ENCODE results near the gene SIL1.

Gene SIL1

DNA sequence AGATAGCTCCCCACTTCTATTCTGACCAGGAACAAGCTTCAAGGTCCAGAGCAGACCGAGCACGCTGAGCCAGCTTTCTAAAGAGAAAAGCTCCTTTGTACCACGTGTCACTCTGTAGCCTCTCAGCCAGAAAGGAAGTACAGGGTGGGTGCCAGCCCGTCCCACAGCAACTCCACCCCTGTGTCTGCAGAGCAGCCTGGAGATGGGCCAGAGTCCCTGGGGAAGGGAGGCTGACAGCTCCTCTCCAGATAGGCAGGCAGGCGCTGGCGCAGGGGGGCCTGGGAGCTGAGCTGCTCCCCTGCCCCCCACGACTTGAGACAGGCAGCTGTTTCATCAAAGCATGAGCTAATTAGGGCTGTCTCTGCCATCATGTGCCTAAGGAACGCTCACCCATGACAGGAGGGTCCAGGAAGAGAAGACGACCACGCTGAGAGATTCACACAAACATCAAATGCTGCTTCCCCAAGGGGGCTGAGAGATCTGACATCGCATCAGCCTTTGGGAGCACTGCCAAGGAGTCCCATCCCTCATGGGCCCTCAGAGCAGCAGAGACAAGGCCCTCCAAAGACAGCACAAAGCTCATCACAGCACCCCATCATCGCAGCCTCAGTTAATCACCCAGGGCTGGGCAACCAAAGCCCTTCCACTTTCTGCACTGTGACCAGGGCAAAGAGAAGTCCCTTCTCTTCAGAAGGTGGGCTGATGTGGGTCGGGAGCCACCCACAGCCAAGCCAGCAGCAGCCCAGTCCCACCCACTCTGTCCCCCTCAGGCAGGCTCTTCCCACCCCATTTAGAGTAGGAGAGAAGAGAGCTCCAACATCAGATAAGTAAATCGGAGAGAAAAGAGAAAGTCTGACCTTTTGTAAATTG is 244.5 kb downstream of the SIL1 start:
- DNase-seq (ENCODE audit: low read depth): peak; percentile 70
- TF ChIP-seq, protein P1, sequence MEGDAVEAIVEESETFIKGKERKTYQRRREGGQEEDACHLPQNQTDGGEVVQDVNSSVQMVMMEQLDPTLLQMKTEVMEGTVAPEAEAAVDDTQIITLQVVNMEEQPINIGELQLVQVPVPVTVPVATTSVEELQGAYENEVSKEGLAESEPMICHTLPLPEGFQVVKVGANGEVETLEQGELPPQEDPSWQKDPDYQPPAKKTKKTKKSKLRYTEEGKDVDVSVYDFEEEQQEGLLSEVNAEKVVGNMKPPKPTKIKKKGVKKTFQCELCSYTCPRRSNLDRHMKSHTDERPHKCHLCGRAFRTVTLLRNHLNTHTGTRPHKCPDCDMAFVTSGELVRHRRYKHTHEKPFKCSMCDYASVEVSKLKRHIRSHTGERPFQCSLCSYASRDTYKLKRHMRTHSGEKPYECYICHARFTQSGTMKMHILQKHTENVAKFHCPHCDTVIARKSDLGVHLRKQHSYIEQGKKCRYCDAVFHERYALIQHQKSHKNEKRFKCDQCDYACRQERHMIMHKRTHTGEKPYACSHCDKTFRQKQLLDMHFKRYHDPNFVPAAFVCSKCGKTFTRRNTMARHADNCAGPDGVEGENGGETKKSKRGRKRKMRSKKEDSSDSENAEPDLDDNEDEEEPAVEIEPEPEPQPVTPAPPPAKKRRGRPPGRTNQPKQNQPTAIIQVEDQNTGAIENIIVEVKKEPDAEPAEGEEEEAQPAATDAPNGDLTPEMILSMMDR (conservative IDR thresholded peaks at IDR 0.05; ENCODE audit: low read depth, low read length): no peak
- no peak overlapping the region for H3K4me3 ChIP-seq (ENCODE audit: low read depth, low read length)

DNA sequence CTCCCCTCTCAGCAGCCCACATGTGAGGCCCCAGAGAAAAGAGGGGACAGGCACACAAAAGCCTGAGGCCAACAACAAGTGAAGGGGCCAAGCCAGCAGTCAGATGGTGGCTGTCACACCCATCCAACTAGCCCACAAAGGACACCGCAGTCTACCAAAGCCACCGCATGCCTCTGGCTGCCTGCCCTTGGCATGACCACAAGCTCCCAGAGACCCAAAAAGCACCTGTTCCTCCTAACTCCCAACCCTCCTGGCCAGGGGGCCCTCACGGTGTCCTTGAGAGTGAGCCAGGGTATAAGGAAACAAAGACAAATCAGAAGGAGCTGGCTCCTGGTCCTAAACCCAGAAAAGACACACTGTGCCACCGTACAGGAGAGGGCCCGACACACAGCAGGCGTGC is 245.2 kb downstream of the SIL1 start:
- no peak overlapping the region for H3K4me3 ChIP-seq (ENCODE audit: low read depth, low read length)
- DNase-seq (ENCODE audit: low read depth): no peak
- TF ChIP-seq, protein P1 (conservative IDR thresholded peaks at IDR 0.05; ENCODE audit: low read depth, low read length): no peak

DNA sequence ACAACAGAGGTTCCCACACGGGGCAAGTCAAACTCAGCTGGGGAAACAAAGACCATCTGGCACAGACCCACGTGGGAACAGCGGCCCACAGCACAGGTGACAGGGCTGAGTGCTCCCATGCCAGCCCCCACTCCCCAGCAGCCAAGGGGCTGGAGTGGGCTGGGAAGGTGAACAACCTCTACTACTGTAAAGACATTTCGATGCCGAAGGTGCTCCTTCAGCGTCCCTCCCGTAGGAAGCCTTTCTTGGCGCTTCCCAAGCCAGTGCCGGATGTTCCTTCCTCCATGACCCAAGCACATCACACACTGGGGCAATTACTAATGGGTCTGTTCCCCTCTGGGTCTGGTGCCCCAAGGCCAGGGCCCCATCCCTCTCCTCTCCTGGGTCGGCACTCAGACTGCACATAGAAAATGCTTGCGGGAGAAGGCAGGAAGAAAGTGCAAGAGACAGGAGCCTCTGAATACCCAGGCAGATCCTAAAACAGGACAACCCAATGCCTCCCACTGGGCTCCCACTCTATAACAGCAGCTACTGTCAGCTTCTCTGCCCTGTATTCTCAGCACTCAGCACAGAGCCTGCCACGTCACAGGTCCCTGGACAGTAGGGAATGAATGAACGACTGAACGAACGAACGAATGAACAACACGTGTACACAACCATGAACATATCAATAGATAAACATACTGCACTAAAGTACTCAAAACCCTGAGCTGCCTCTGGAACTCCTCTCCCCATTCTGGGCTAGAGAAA is 246.0 kb downstream of the SIL1 start:
- no peak for DNase-seq (ENCODE audit: low read depth)
- TF ChIP-seq, protein P1 (conservative IDR thresholded peaks at IDR 0.05; ENCODE audit: low read depth, low read length): no peak
- H3K4me3 ChIP-seq (ENCODE audit: low read depth, low read length): no peak overlapping the region

DNA sequence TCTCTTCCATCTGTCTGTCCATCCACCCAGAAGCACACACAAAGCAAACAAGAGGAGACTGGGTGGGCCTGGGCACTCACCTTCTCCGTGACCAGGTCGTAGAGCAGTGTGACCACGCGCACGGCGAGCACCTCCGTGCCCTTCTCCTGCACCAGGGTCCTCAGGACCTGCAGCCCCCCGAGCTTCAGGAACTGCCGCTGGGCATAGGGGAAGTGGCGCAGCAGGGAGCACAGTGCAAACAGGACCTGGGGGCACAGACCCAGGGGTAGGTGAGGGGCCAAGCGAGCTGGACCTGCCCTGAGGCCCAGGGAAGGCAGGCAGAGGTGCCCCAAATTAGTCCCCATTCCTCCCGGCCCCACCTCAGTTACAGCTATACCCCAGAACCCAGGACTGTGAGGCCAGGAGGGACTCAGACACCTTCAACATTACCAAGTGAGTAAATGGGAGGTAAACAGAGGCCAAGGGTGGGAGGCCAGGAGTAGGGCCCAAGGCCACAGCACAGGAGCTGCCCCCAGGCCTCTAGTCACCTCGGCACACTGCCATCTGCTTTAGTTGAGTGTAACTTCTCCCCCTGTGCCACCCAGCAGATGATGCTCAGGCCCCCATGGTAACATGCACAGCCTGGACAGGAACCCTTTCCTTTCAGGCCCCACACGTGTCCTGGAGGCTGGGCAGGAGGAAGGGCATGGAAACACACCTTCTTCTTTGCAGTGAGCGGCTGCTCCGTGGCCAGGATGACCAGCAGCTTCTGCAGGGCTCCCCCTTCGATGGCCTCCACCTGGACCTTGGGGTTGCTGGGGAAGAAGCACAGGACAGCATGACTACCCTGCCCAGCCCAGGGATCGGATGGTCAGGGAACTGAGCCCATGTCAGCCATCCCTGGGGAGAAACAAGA is 246.8 kb downstream of the SIL1 start:
- TF ChIP-seq, protein P1 (conservative IDR thresholded peaks at IDR 0.05; ENCODE audit: low read depth, low read length): no peak
- no peak for DNase-seq (ENCODE audit: low read depth)
- no peak overlapping the region for H3K4me3 ChIP-seq (ENCODE audit: low read depth, low read length)

GRCh38 chr5:138950421-138951031 is 247.6 kb downstream of the SIL1 start:
- DNase-seq (ENCODE audit: low read depth): no peak
- H3K4me3 ChIP-seq (ENCODE audit: low read depth, low read length): no peak overlapping the region
- TF ChIP-seq, protein P1 (conservative IDR thresholded peaks at IDR 0.05; ENCODE audit: low read depth, low read length): no peak

GRCh38 chr5:138949988-138950387 is 248.2 kb downstream of the SIL1 start:
- DNase-seq (ENCODE audit: low read depth): no peak
- no peak overlapping the region for H3K4me3 ChIP-seq (ENCODE audit: low read depth, low read length)
- TF ChIP-seq, protein P1 (conservative IDR thresholded peaks at IDR 0.05; ENCODE audit: low read depth, low read length): no peak

Data from choroid plexus epithelial cell (primary cell).